Chondrocyte (in vitro differentiated cells): Measurements from ENCODE around the gene CIAO3. TPM values are rescaled to one million over a fixed set of nuclear protein-coding genes. Genes with fewer than 3 reads are reported as not detected.
"Not testable (repeated sequence)": the region's sequence is repeated elsewhere in the genome, so short reads cannot be mapped to it uniquely, and the experiment has no call there.

Experiments
- DNase-seq: peaks from one replicate; pipeline ENCODE4 v3.0.0; 2021; ENCODE audit warnings: mixed read lengths, low spot score
- H3K27ac Mint-ChIP-seq: one replicate; pipeline ENCODE4 v1.8.0; 2021; ENCODE audit warnings: mild to moderate bottlenecking, moderate library complexity, mixed read lengths; ENCODE audit not compliant: unreplicated experiment
- H3K27me3 Mint-ChIP-seq: 2 replicates; pipeline ENCODE4 v1.8.0; 2021; ENCODE audit warnings: low read depth, mixed read lengths
- H3K36me3 Mint-ChIP-seq: 2 replicates; pipeline ENCODE4 v1.8.0; 2021; ENCODE audit warnings: low read depth, mixed read lengths
- H3K4me1 Mint-ChIP-seq: 2 replicates; pipeline ENCODE4 v1.8.0; 2021; ENCODE audit warnings: low read depth, mild to moderate bottlenecking, mixed read lengths
- H3K4me3 Mint-ChIP-seq: one replicate; pipeline ENCODE4 v1.8.0; 2021; ENCODE audit warnings: mild to moderate bottlenecking, moderate library complexity, mixed read lengths; ENCODE audit not compliant: unreplicated experiment
- H3K9me3 Mint-ChIP-seq: 2 replicates; pipeline ENCODE4 v1.8.0; 2021; ENCODE audit warnings: low read depth, mixed read lengths
- CTCF ChIP-seq: fragments of 200-600 bp; sonication (generic); IDR thresholded peaks from 2 replicates; pipeline ENCODE4 v1.5.0; 2021; ENCODE audit warnings: antibody characterized with exemption, mild to moderate bottlenecking, moderate library complexity
- total RNA-seq: library from RNA; stranded (reverse); gene quantifications from 3 replicates; pipeline ENCODE4 v1.2.1, GENCODE V29; 2021

The CIAO3 gene
- total RNA-seq, 1 donor from 2014 or later: 22.1 TPM

GRCh38 chr16:778909-779527 is 38.2 kb upstream of the CIAO3 start:
- no peak for TF ChIP-seq CTCF
- Mint-ChIP-seq H3K9me3 (no peaks in the 10 kb centered on the region), H3K27me3 (no peaks in the 10 kb centered on the region), H3K27ac (no peak overlapping the region), H3K4me3 (no peak overlapping the region), H3K4me1 (peaks cover 3% of the 10 kb centered on the region), H3K36me3 (no peaks in the 10 kb centered on the region)
- no peak for DNase-seq

- no peak for DNase-seq
- no peaks in the 10 kb centered on the region for H3K9me3 Mint-ChIP-seq
- H3K27ac Mint-ChIP-seq: no peak overlapping the region
- no peak for TF ChIP-seq CTCF
- no peaks in the 10 kb centered on the region for H3K36me3 Mint-ChIP-seq
- H3K27me3 Mint-ChIP-seq: no peaks in the 10 kb centered on the region
- no peak overlapping the region for H3K4me3 Mint-ChIP-seq
- H3K4me1 Mint-ChIP-seq: peaks cover 3% of the 10 kb centered on the region
Observed at GRCh38 chr16:778447-778846, 37.6 kb upstream of the CIAO3 start.

- Mint-ChIP-seq H3K4me1 (peaks cover 3% of the 10 kb centered on the region), H3K36me3 (no peaks in the 10 kb centered on the region), H3K4me3 (no peak overlapping the region), H3K9me3 (no peaks in the 10 kb centered on the region), H3K27ac (no peak overlapping the region), H3K27me3 (no peaks in the 10 kb centered on the region)
- DNase-seq: no peak
- TF ChIP-seq CTCF: no peak
Observed at GRCh38 chr16:777826-778225, 37.0 kb upstream of the CIAO3 start.

GRCh38 chr16:776824-777223 is 36.0 kb upstream of the CIAO3 start:
- Mint-ChIP-seq H3K27me3 (no peaks in the 10 kb centered on the region), H3K4me1 (peaks cover 3% of the 10 kb centered on the region), H3K4me3 (no peak overlapping the region), H3K36me3 (no peaks in the 10 kb centered on the region), H3K9me3 (no peaks in the 10 kb centered on the region), H3K27ac (no peak overlapping the region)
- no peak for DNase-seq
- no peak for TF ChIP-seq CTCF

- DNase-seq, H3K9me3 Mint-ChIP-seq, H3K27me3 Mint-ChIP-seq, H3K4me3 Mint-ChIP-seq, H3K27ac Mint-ChIP-seq, H3K36me3 Mint-ChIP-seq, H3K4me1 Mint-ChIP-seq: not testable (repeated sequence)
Observed at GRCh38 chr16:776298-776697, 35.5 kb upstream of the CIAO3 start.

- no peak for TF ChIP-seq CTCF
- Mint-ChIP-seq H3K9me3 (no peaks in the 10 kb centered on the region), H3K4me3 (no peak overlapping the region), H3K27me3 (no peaks in the 10 kb centered on the region), H3K36me3 (no peaks in the 10 kb centered on the region), H3K27ac (no peak overlapping the region), H3K4me1 (peaks cover 3% of the 10 kb centered on the region)
- no peak for DNase-seq
Observed at GRCh38 chr16:775236-775796, 34.5 kb upstream of the CIAO3 start.
